Adrenal gland (tissue), 12 donors: ENCODE measurements around the gene MALL. TPM values are rescaled to one million over a fixed set of nuclear protein-coding genes. Genes with fewer than 3 reads are reported as not detected.
"Not testable (repeated sequence)": the region's sequence is repeated elsewhere in the genome, so short reads cannot be mapped to it uniquely, and the experiment has no call there.

ENCODE experiments used
- DNase-seq, 7 donors: peaks; one replicate each; pipeline ENCODE4 v3.0.0-alpha.2; 2019 to 2020
- H3K27ac ChIP-seq, 5 donors: fragments of 200-600 bp; sonication (generic) in 4 of 5; 1 replicate in 3 of 5; 2 replicates in 2 of 5; pipeline versions ENCODE4 v1.5.1 to v1.8.0; 2016 to 2020; ENCODE audit warnings: mild to moderate bottlenecking in 1 of 5
- H3K27me3 ChIP-seq: fragments of 200-600 bp; 2 replicates; pipeline ENCODE4 v1.8.0; 2021
- H3K36me3 ChIP-seq, 2 donors: fragments of 200-600 bp; replicated peaks in 1 of 2; 1 replicate in 1 of 2; 2 replicates in 1 of 2; pipeline versions ENCODE4 v1.5.1 to v1.8.0; 2018 to 2022
- H3K4me1 ChIP-seq, 2 donors: fragments of 200-600 bp; replicated peaks in 1 of 2; 1 replicate in 1 of 2; 2 replicates in 1 of 2; pipeline versions ENCODE4 v1.5.1 to v1.8.0; 2018 to 2021
- H3K4me3 ChIP-seq, 4 donors: fragments of 200-600 bp; sonication (generic) in 3 of 4; one replicate each; pipeline ENCODE4 v1.5.1; 2016 to 2018
- H3K9me3 ChIP-seq, 3 donors: fragments of 200-600 bp; sonication (generic) in 1 of 3; replicated peaks in 1 of 3; 1 replicate in 2 of 3; 2 replicates in 1 of 3; pipeline versions ENCODE4 v1.5.1 to v1.8.0; 2016 to 2021
- WGBS, 4 donors: extraction: QIAGEN DNeasy Blood & Tissue Kit in 2 of 4; methylation state at CpG; one replicate each; pipeline versions ENCODE4 v1.1.5 to v1.1.7; 2013 to 2017; 5-methylcytosine and 5-hydroxymethylcytosine counted together
- intact Hi-C, 2 donors: fragments of 100-400 bp; cut with DNase I; formaldehyde crosslinking; loops; one replicate each; pipeline versions ENCODE4 v1.14.1 to v1.15.0; 2022 to 2023
- microRNA-seq, 3 donors: library from miRNA; unstranded; fragments of <30 nt; microRNA quantifications; one replicate each; pipeline ENCODE4, GENCODE V29; 2017 to 2020
- polyA plus RNA-seq, 3 donors: library from polyadenylated mRNA; stranded (reverse); fragments of 200-250 nt in 2 of 3; fragments of 350-450 nt in 1 of 3; fragmentation: Illumina TruSeq in 1 of 3; extraction: RNeasy Lipid Tissue Mini Kit (QIAGEN cat#74804) in 1 of 3; gene quantifications; one replicate each; pipeline ENCODE4 v1.2.3, GENCODE V29; 2013 to 2014
- small RNA-seq, 2 donors: library from RNA; depleted of rRNA; stranded (forward); fragments of <200 nt; gene quantifications; one replicate each; pipeline ENCODE3, GENCODE V24; 2016
- total RNA-seq, 9 donors: library from RNA; depleted of rRNA in 4 of 9; stranded (reverse); fragments of >200 nt in 4 of 9; fragments of 120-200 nt in 1 of 9; fragmentation: NEBNext Ultra II Directional in 1 of 9; extraction: Animal tissue kit (Norgen Biotek cat#: 25700) in 1 of 9; gene quantifications; one replicate each; pipeline versions ENCODE4 v1.1.0 to v1.2.4, GENCODE V29; 2013 to 2023
- donor health status: healthy with polysubstance abuse.
- donor health status: Bipolar disorder and iron deficiency.
- donor health status: DM: yes; HTN: yes; CAD: no.
- donor health status: DM: no; HTN: no; CAD: no.
- donor health status: DM: no; HTN: no; CAD: no.
- donor health status: DM: yes; HTN: yes; CAD: no.

Gene MALL
- total and polyA plus RNA-seq, 12 donors, result 0.94 to 10.1 (median 4.8) TPM

DNA sequence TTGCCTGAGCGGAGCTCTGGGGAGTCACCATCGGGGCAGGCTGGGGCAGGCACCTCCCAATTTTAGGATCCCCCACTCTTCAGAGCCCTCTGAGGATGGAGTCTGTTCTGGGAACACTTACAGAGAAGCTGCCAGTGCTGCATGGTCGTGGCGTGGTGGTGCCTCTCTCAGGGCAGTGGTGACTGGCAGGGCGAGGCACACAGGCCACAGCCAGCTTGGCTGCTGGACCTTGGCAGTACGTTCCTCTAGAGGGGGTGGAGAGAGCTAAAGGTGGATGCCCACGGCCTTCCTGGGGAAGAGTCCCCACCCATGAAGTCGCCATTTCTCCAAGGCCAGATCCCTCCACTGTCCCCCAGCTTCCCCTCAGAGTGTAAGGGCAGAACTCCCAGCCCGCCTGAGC lies 78.3 kb downstream of the MALL start:
- H3K27me3 ChIP-seq, H3K4me1 ChIP-seq, H3K27ac ChIP-seq, intact Hi-C loops, H3K9me3 ChIP-seq, H3K36me3 ChIP-seq, H3K4me3 ChIP-seq: not testable (repeated sequence)
- WGBS, 4 donors, result 84 to 93% methylated on average over 4 to 6 of the region's 9 CpGs; no CpG with 5 or more reads in 2 of the 4 donors
- peak in 1 of 7 donors; percentile 1 for DNase-seq

DNA sequence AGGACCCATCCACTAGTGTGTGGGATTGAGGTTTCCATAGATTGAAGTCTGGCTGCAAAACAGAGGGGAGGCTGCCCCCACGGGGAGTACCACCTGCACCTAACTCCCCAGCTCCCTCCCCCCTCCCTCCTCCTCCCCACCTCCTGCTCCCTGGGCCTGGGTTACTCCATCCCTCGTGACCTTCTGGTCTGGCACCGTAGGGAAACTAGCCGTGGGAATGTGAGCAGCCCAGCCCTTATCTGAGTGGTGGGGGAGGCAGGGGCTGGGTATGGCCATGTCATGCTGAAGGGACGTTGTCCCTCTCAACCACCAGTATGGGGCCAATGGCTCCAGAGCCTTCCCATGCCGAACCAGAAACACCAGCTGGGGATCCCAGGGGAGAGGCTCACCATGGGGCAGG lies 80.2 kb downstream of the MALL start:
- WGBS, 4 donors, result no CpG with 5 or more reads among the region's 6 CpGs
- H3K4me1 ChIP-seq, H3K27me3 ChIP-seq, H3K36me3 ChIP-seq, H3K9me3 ChIP-seq, DNase-seq, H3K4me3 ChIP-seq, intact Hi-C loops, H3K27ac ChIP-seq: not testable (repeated sequence)

DNA sequence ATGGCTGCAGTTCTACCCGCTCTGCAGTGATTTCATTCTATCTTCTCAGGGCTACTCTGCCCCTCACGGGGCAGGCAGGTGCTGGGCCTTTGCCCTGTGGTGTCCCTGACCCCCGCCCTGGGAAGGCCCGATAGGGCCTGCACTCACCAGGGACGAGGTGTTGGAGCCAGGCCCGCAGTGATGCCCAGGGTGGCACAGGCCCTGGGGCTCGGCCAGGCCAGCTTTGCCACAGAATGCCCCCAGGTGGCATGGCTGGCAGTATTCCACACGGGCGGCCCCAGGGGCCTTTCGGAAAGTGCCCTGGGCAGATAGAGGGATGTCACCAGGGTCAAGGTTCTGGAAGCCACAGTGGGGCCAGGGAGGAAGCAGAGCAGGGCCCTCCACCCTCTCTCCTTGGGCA lies 80.7 kb downstream of the MALL start:
- H3K36me3 ChIP-seq, H3K9me3 ChIP-seq, H3K27me3 ChIP-seq, H3K4me1 ChIP-seq, intact Hi-C loops, H3K4me3 ChIP-seq, H3K27ac ChIP-seq: not testable (repeated sequence)
- peak in 1 of 7 donors; percentile 14 for DNase-seq
- 91 to 100% methylated on average over 8 to 9 of the region's 10 CpGs; no CpG with 5 or more reads in 2 of the 4 donors for WGBS, 4 donors

Small RNAs within 50 kb of the gene (microRNA-seq; reads per million reads assigned to microRNA genes)
- gene MIR4267 (0 reads per million in 3 donors), gene MIR4436B1 (0 reads per million in 3 donors)

Small RNAs within 50 kb of the gene (small RNA-seq; reads per million reads assigned to genes)
- gene MIR4267, result 0 reads per million in 2 donors
- gene MIR4436B1, result 0 reads per million in 2 donors

Other genes with a start within 250 kb of the MALL start
- 10 to 100 TPM in 5 of 9 donors, 1 to 10 TPM in 4; 3.7 to 17.3 (median 10.2) TPM for gene LIMS3, start 217.1 kb downstream of the MALL start, total RNA-seq
- 1 to 10 TPM; 1.9 to 9.4 (median 5.4) TPM for gene LIMS3, start 217.1 kb downstream of the MALL start, polyA plus RNA-seq
- gene NPHP1, start 89.2 kb upstream of the MALL start, total RNA-seq, result 1 to 10 TPM; 2.4 to 8.0 (median 4.5) TPM
- gene NPHP1, start 89.2 kb upstream of the MALL start, polyA plus RNA-seq, result 10 to 100 TPM in 2 of 3 donors, 1 to 10 TPM in 1; 6.5 to 14.2 (median 10.3) TPM
- gene MTLN, start 96.7 kb upstream of the MALL start, total RNA-seq, result 100 to 1,000 TPM in 2 of 9 donors, 10 to 100 TPM in 7; 49.3 to 173 (median 91.9) TPM
- 100 to 1,000 TPM in 2 of 3 donors, 10 to 100 TPM in 1; 15.9 to 321 (median 218) TPM for gene MTLN, start 96.7 kb upstream of the MALL start, polyA plus RNA-seq